Measurements from ENCODE around the gene ST8SIA1.

GRCh38 chr12:22306311-22306710 is 28.2 kb downstream of the ST8SIA1 start:
- no peak for TF ChIP-seq CTCF (conservative IDR thresholded peaks at IDR 0.05; ENCODE audit: low read length)
- TF ChIP-seq EZH2phosphoT487 (IDR thresholded peaks at IDR 0.05; ENCODE audit: borderline replicate concordance, low read depth, low read length) = no peak
